K562 (cell line): ENCODE results near the gene CLK3. TPM values are rescaled to one million over a fixed set of nuclear protein-coding genes. Genes with fewer than 3 reads are reported as not detected.
A peak's percentile ranks its signal among the peaks of the same experiment; 100 is the strongest.

Source experiments
- ATF1 ChIP-seq, 2 experiments: fragments of 450-650 bp in 1 of 2; IDR thresholded peaks; 2 replicates each; pipeline ENCODE4 v1.6.1; 2016; ENCODE audit warnings: missing compliant biosample characterization in 1 of 2, missing genetic modification characterization in 1 of 2
- EHMT2 ChIP-seq: fragments of 450-650 bp; IDR thresholded peaks from 2 replicates; pipeline ENCODE4 v1.6.1; 2018; ENCODE audit warnings: antibody characterized with exemption
- EP400 ChIP-seq: fragments of 450-650 bp; IDR thresholded peaks from 2 replicates; pipeline ENCODE4 v1.6.1; 2017; ENCODE audit warnings: antibody characterized with exemption, mild to moderate bottlenecking, moderate library complexity
- KLF1 ChIP-seq: fragments of 450-650 bp; IDR thresholded peaks from 2 replicates; pipeline ENCODE4 v1.6.1; 2016; ENCODE audit warnings: missing genetic modification characterization, missing compliant biosample characterization
- SMARCB1 ChIP-seq: IDR thresholded peaks from 2 replicates; pipeline ENCODE4 v1.6.1; 2011; ENCODE audit warnings: improper control_type of control experiment, low read depth; ENCODE audit not compliant: insufficient read length
- SUPT5H ChIP-seq: fragments of 450-650 bp; IDR thresholded peaks from 2 replicates; pipeline ENCODE4 v1.6.1; 2016
- ZC3H8 ChIP-seq: fragments of 450-650 bp; IDR thresholded peaks from 2 replicates; pipeline ENCODE4 v1.6.1; 2017
- ZNF165 ChIP-seq: fragments of 250-450 bp; sonication (Bioruptor Pico); IDR thresholded peaks from 2 replicates; pipeline ENCODE4 v1.4.0; 2020; ENCODE audit warnings: borderline replicate concordance
- ZNF232 ChIP-seq: sonication (generic); formaldehyde crosslinking; IDR thresholded peaks from 2 replicates; pipeline ENCODE4 v1.8.0; 2022; ENCODE audit warnings: mild to moderate bottlenecking, missing genetic modification reagents
- ZNF57 ChIP-seq: fragments of 450-650 bp; formaldehyde crosslinking; IDR thresholded peaks from 2 replicates; pipeline ENCODE4 v1.4.0; 2020; ENCODE audit warnings: mild to moderate bottlenecking, moderate library complexity
- ZSCAN32 ChIP-seq: fragments of 450-650 bp; formaldehyde crosslinking; IDR thresholded peaks from 2 replicates; pipeline ENCODE4 v1.4.0; 2020; ENCODE audit warnings: mild to moderate bottlenecking, moderate library complexity
- polyA plus RNA-seq, 8 experiments: library from polyadenylated mRNA; depleted of rRNA in 4 of 8; stranded (reverse) in 5 of 8; unstranded in 3 of 8; fragments of >200 nt; fragmentation: Nextera tagmentation in 2 of 8; fragmentation: Illumina TruSeq in 1 of 8; extraction: Ambion mirVana in 2 of 8; extraction: Trizol in 1 of 8; gene quantifications; 2 replicates each; pipeline versions ENCODE4 v1.2.1 to v1.2.3, GENCODE V29; 2011 to 2014; ENCODE audit warnings: inconsistent platforms in 1 of 8, missing spikeins in 1 of 8
- total RNA-seq, 7 experiments: library from RNA; depleted of rRNA in 6 of 7; stranded (reverse); fragments of >200 nt in 6 of 7; fragmentation: Illumina TruSeq in 2 of 7; extraction: Trizol in 2 of 7; gene quantifications; 2 replicates each; pipeline versions ENCODE4 v1.2.1 to v1.2.3, GENCODE V29; 2011 to 2021; ENCODE audit warnings: low replicate concordance in 1 of 7
- TF ChIP-seq, protein P1 (sequence below), 2 experiments: fragments of 450-650 bp in 1 of 2; IDR thresholded peaks; 2 replicates each; pipeline ENCODE4 v1.6.1; 2011 to 2017; ENCODE audit warnings: low read depth in 2 of 2, antibody characterized with exemption in 1 of 2, borderline replicate concordance in 1 of 2, low read length in 1 of 2, mild to moderate bottlenecking in 1 of 2, mixed read lengths in 1 of 2; ENCODE audit not compliant: control insufficient read depth in 1 of 2
- TF ChIP-seq, protein P2 (sequence below): sonication (generic); formaldehyde crosslinking; IDR thresholded peaks from 2 replicates; pipeline ENCODE4 v1.5.0; 2020; ENCODE audit warnings: missing genetic modification reagents
- TF ChIP-seq, protein P3 (sequence below): fragments of 450-650 bp; formaldehyde crosslinking; IDR thresholded peaks from 2 replicates; pipeline ENCODE4 v1.4.0; 2022; ENCODE audit warnings: missing genetic modification characterization

The CLK3 gene
- total and polyA plus RNA-seq, 9 of the 15 experiments (the other 6 are each of a cell fraction or from before 2014, with no cell fraction given) = 1.2 to 95.2 (median 51.7) TPM

DNA sequence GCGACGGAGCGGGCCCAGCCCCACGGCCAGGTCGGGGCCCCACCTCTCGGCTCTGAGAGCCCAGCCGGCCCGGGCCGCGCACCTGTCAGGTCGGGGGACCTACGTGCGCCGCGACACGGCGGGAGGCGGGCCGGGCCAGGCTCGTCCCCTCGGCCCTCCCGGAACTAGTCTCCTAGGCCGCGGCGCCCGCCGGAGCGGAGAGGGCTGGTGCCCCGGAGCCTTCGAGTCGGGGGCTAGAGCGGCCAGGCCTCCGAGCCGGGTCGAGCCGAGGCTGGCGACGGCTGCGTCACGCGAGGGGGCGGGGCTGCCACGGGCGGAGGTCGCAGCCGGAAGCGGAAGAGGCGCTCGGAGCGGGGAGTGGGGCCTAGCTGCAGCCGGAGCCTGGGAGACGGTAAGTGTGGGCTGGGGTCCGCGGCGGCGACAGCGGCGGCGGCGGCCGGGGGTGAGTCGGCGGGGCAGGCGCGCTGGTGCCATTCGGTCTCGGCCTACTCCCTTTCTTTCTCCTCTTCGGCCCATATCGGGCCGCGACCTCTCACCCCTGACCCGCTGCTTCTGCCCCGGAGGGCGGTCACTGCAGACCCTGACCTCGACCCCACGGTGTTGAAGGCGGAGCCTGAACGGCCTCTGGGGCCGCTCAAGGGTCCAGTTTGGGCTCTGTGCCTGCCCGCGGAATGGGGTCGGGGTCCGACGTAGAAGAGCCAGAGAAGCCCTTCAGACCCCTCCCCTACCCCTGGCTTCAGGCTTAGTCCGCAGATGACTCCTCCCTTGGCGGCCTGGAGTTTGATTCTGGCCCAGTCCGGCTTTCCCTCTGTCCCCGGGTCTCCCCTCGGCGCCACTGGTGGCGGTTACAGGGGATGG, at the start of gene CLK3 (continued):
- TF ChIP-seq, protein P1, sequence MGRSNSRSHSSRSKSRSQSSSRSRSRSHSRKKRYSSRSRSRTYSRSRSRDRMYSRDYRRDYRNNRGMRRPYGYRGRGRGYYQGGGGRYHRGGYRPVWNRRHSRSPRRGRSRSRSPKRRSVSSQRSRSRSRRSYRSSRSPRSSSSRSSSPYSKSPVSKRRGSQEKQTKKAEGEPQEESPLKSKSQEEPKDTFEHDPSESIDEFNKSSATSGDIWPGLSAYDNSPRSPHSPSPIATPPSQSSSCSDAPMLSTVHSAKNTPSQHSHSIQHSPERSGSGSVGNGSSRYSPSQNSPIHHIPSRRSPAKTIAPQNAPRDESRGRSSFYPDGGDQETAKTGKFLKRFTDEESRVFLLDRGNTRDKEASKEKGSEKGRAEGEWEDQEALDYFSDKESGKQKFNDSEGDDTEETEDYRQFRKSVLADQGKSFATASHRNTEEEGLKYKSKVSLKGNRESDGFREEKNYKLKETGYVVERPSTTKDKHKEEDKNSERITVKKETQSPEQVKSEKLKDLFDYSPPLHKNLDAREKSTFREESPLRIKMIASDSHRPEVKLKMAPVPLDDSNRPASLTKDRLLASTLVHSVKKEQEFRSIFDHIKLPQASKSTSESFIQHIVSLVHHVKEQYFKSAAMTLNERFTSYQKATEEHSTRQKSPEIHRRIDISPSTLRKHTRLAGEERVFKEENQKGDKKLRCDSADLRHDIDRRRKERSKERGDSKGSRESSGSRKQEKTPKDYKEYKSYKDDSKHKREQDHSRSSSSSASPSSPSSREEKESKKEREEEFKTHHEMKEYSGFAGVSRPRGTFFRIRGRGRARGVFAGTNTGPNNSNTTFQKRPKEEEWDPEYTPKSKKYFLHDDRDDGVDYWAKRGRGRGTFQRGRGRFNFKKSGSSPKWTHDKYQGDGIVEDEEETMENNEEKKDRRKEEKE (IDR thresholded peaks at IDR 0.05; ENCODE audit: borderline replicate concordance in 1 of 2, control insufficient read depth in 1 of 2, low read depth in 2 of 2, low read length in 1 of 2) = peak in 1 of 2 experiments; percentile 94; a peak in 1 of 4 replicates
- TF ChIP-seq EHMT2 (no peak), EP400 (peak; percentile 62; the same call in 1 of the 2 replicates), ZNF232 (CRISPR knock-in tag) (peak; percentile 70; the same call in 1 of the 2 replicates), SUPT5H (peak; percentile 72), ZNF165 (no peak), ZNF57 (CRISPR knock-in tag) (no peak), ZSCAN32 (0 out of 2 replicates have a peak, but pooled peaks have one; percentile 40), ZC3H8 (no peak), SMARCB1 (no peak), KLF1 (peak; percentile 72; the same call in 1 of the 2 replicates), ATF1 (CRISPR knock-in tag; IDR thresholded peaks at IDR 0.05) (peak; percentile 51; the same call in 1 of the 2 replicates), ATF1 (tag; IDR thresholded peaks at IDR 0.05) (peak; percentile 95)
- TF ChIP-seq, protein P2, sequence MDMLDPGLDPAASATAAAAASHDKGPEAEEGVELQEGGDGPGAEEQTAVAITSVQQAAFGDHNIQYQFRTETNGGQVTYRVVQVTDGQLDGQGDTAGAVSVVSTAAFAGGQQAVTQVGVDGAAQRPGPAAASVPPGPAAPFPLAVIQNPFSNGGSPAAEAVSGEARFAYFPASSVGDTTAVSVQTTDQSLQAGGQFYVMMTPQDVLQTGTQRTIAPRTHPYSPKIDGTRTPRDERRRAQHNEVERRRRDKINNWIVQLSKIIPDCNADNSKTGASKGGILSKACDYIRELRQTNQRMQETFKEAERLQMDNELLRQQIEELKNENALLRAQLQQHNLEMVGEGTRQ (CRISPR knock-in tag) = no peak
- TF ChIP-seq, protein P3, sequence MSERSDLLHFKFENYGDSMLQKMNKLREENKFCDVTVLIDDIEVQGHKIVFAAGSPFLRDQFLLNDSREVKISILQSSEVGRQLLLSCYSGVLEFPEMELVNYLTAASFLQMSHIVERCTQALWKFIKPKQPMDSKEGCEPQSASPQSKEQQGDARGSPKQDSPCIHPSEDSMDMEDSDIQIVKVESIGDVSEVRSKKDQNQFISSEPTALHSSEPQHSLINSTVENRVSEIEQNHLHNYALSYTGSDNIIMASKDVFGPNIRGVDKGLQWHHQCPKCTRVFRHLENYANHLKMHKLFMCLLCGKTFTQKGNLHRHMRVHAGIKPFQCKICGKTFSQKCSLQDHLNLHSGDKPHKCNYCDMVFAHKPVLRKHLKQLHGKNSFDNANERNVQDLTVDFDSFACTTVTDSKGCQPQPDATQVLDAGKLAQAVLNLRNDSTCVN (CRISPR knock-in tag) = no peak
